HK-2 (cell line): ENCODE measurements around the gene GALNT18.

ENCODE experiments used
- DNase-seq: peaks from one replicate; pipeline ENCODE4 v3.0.0-alpha.2; 2018; ENCODE audit not compliant: unreplicated experiment

Gene GALNT18

DNA sequence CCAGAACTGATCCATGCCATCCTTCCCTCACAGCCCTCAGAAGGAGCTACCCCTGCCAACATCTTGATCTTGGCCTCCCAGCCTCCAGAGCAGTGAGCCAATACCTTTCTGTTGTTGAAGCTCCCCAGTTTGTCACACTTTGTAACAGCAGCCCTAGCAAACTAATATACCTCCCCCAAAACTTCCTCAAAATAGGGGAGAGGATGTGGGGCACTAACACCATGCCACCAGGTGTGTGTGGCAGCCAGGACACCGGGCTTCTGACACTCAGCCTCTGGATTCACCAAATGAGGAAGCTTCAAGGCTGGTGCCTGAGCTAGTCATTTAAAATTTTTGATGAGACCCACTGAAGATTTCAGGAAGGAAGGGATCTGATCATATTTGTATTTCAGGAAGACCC lies 353.7 kb downstream of the GALNT18 start:
- DNase-seq, result no peak

DNA sequence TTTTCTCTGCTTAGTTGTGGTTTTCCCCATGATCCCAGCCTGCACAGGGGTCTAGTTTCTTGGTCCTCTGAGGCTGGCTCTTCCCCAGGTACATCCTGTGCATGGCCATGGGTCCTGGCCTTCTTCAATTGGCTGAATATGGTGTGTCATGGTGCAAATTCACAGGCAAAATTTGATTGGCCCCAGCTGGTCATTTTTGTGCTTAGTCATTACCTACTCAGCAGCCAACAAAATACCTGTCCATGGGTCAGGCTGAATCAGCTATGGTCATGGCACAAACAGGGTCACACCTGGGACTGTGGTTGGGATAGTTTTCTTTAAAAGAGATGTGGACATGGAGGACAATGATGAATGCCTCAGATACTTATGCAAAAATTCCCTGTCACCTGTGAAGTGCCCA lies 354.5 kb downstream of the GALNT18 start:
- DNase-seq, result no peak

DNA sequence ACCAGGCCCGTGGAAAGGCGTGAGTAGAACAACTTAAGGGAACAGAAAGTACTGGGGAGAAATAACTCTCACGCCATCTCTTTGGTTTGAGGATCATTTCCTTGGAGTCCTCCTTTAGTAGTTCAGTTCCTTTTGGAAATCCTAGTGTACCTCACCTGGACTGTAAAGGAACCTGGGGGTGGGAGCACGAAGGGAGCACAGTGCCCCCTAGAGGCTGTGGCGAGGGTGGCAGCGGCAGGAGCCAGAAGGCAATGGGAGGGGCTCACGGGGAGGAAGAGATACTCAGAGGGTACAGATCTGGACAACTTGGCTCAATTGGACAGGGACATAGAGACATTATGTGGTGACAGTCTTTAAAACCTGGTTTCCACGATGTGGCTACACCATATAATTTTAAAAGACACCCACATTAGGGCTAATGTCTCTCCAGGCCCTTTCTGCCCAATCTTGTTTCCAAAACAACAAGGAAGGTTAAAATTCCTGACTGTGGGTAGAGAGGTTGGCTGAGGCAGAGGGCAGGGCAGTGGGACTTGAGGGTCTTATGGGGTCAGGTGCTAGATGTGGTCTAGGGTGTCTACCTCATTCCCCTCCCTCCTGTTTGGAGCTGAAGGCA lies 355.7 kb downstream of the GALNT18 start:
- peak; percentile 24 for DNase-seq

DNA sequence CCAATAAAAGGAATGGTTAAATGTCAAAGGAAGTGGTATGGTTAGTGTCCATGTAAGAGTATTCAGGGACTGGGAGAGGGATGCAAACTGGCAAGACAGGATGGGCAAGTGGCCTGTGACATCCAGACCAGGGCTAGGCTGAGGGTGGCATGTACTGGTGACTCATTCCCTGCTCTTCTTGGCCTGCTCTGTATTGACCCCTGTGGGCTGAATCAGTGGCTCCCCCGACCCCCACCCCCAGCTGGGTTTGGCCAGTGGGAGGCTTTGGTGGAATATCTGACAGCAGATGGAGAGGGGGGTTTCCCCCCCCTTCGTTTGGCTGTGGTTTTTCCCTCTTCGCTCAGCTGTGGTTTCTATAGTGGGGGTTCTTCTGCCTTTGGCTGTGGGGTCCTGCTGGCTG lies 356.5 kb downstream of the GALNT18 start:
- DNase-seq, result no peak

DNA sequence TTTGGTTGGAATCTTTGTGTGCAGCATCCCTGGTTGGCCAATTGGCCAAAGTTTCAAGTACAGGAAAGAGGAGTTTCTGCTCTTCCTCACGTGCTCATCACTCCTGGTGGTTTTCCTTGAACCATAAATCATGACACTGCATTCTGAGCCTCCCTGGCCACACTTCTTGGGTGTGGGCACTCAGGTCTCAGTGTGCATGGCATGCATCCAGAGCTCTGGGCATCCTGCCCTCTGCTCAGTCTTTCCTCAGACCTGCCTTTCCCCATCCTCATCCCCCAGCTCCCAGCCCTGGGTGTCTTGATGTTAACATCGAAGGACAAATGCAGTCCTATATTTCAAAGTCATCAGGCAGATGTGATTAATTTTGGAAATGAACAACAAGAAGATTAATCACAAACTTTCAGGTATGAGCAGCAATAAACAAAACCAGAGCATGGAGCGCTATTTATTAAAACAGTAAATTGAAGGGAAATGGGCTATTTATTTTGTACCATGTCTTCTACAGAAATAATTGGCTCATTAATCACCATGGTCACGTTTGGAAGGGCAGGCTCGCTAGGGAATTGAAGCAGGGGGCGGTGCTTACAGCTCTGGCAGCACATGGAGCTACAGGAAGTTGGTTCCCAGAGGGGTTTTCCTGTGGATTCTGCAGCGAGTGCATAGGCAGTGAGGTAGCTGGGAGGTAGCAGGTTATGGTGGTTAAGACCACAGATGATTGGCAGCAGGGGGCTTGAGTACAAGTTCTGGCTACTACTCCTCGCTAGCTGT lies 358.4 kb downstream of the GALNT18 start:
- DNase-seq, result no peak

DNA sequence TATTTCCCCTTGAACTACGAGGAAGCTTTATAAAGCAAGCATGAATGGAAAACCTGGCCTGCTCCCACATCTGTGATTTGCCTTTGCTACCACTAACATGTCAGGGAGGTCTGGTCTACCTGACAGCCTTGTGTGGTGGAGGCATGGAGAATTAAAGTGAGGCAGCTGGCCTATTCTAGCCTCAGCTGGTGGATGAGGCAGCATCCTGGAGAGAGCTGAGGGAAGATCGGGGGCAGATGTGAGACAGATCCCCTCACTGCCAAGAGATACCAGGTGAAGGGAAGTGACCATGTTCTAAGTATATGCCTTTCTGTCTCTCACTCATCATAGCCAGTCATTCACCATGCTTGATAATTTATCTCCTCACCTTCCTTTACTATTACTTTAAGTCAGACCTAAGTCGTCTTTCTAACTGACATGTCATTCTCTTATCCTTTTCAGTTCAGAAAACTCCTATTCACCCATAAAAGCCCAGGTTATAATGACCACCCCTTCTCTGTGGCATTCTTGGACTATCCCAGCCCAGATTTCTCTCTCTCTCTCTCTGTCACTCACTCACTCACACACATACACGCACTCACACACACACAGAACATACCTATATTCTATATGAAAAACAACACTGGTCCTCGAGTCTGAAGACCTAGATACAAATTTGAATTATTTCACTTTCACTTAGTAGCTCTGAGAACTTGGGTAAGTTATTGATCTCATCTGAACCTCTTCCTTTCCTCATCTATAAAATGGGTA lies 359.5 kb downstream of the GALNT18 start:
- DNase-seq, result no peak

DNA sequence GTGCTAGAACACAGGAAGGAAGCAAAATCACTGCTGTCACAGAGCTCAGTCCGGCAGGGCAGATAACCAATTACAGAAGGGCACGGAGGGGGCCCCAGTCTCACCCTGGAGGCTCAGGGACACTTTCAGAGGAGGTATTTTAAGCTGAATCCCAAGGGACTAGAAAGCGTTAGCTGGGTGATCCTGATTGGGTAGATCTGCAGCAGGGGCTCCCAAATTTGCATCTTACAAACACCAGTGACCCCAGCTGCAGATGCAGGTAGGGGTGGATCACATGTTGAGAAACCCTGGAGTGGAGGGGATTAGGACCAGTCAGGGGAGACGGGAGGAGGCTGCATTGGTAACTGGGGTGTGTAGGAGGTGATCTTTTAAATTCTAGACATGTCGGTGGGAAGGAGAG lies 360.2 kb downstream of the GALNT18 start:
- no peak for DNase-seq

DNA sequence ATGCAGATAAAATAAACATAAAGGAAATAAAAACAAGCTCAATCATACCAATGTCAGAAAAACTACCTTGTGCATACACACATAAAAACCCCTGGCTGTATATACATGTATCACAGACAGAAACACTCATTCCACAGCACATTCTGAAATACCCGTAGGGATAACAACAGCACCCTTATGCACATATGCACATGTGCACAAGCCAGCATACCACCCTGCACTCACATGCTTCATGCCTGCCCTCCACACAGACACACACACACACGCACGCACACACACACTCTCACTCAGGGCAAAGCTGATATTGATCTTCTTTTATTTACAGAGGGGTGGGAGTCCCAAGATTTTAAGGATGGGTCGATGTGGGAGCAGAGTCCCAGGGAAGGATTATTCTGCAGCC lies 360.9 kb downstream of the GALNT18 start:
- no peak for DNase-seq

DNA sequence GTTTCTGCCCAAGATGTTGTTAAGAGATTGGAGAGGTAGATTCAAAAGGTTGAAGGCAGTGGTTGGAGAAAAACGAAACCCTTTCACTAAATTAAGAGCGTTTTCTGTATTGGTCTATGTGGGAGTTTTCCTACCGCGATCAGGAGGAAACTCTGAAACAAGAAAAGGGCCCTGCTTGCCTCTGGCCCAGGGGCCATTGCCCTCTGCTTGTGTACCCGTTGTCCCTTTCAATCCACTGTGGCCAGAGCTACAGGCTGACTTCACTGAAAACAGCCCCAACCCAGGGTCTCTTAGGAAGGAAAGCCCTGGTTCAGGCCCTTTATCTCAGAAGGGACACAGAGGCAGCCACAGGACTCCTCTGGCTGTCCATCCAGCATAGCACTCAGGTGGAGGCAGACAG lies 367.8 kb downstream of the GALNT18 start:
- no peak for DNase-seq

DNA sequence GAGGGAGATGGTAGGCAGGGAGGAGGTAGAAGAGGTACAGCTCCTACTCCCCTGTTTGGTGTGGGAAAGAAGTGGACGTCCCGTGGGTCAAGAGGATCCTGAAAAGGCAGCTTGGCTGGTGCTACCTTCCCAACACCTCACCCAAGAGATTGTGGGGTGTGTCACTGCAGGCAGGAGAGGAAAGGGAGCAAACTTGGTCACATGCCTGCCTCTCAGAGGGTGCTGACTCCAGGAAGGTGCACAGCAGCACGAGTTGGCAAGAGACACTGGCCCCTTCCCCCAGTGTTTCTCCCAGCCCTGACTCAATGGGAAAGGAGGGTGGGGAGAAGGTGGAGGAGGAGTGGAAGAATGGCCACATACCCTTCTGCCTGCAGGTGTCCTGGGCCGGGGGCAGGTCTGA lies 368.3 kb downstream of the GALNT18 start:
- DNase-seq, result no peak

DNA sequence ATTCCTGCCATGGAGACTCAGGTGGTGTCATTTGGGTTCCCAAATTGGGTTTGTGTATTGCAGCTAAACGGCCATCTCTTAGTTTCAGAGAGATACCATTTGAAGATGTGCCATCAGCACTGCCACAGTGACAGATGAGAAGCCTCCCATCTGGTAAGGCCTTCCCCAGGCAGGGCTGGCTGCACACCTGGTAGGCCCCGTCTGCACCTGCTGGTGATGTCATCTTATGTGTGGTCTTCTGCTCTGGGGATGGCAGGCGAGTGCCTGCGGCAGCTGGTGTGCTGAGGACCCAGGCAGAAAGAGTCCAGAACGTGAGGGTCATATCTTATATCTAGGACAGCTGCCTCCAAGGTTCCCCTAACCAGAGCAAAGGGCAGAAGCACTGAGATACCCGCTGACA lies 369.4 kb downstream of the GALNT18 start:
- DNase-seq, result no peak

DNA sequence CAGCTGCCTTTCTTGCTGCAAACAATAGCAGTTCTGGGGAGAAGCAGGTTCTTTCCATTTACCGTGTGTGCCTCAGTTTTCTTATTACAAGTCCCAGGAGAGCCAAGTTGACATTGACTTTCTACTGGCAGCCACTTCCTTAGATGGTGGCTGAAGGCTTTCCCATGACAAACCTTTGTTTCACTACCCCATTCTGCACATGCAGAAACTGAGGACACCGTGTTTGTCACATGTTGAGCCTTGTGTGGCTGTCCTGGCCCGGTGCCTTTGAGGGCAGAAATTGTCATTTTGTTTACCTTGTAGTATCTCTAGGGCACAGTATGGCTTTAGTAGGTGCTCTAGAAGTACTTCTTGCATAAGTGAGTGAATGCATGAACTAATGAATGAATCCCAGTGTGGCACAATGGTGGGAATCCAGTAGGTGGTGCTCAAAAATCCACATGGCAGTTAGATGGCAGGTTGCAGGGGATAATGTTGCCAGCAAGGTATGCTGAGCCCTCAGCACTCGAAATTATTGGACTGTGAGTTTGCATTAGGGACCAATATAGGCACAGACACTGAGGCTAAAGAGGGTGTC lies 370.3 kb downstream of the GALNT18 start:
- DNase-seq, result no peak

DNA sequence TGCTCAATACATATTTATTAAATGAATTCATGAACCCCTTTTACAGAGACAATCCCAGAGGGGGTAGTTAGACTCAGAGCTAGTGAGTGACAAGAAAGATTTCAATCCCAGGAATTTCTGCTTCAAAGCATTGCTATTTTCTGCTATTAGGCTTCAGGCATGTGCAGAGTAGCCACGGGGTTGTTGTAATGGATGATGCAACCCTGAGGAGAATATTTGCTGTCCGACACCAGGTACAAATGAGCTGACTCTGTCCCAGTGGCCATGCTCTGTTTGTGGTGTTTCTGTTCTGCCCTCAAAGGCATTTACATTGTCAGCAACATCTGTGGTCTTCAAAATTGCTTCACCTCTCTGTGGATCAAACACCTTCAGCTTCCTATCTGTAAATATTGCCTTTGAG lies 371.3 kb downstream of the GALNT18 start:
- no peak for DNase-seq

DNA sequence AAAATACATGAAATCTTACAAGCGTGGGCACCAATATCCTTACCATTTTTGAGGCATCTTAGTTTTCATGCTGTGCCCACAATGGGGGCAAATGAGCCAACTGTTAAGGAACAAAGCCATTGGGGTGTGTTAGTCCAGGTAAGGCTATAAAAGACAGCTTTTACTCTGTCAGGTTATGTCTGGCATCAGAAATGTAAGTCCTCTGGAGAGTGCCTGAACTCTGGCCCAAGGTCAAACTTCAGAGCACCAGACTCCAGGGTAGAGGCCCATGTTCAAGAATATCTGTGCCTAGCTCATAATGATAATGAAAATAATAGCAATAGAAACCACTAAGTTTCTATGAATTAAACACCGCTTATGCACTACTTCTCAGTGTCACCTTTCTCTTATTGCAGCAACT lies 374.2 kb downstream of the GALNT18 start:
- DNase-seq, result no peak

DNA sequence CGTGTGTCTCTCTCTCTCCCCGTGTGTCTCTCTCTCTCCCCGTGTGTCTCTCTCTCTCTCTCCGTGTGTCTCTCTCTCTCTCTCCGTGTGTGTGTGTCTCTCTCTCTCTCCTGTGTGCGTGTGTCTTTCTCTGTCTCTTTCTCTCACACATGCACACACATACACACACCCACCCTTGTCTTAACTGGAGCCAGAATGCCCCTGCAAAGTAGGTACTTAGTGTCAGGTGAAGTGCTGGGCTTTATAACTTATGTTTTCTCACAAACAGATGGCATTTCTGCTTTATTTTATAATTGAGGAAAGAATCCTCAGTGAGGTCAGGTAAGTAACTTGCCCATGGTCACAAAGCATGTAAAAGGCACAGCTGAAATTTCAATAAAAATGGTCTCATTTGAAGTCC lies 374.7 kb downstream of the GALNT18 start:
- DNase-seq, result no peak

DNA sequence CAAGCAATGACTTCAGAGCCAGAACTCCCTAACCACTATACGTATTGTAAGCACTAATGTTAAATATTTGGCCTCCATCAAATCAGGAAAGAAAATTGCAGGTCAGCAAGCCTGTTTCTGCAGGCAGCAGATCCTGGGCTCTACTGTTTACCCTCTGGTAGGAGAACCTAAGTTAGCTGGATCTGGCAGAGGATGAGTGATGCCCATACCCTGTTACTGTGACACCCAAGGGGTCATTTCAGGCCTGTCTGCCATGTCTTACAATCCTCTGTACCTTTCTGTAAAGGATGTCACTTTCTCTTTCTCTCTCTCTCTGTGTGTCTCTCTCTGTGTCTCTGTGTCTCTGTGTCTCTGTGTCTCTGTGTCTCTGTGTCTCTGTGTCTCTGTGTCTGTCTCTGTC lies 375.6 kb downstream of the GALNT18 start:
- DNase-seq, result no peak

DNA sequence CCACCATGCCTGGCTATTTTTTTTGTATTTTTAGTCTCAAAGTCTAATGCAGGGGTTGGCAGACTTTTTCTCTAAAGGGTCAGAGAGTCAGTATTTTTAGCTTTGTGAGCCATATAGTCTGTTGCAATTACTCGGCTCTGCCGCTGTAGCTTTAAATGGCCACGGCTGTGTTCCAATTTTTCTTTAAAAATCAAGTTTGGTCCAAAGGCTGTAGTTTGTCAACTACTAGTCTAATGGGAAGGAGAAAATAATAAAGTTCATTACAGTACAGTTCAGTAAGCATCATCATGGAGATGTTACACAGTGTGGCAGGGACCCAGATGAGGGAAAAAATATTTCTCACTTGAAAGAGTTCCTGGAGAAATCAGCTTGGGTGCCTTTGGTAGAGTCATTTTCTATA lies 376.4 kb downstream of the GALNT18 start:
- DNase-seq, result no peak

DNA sequence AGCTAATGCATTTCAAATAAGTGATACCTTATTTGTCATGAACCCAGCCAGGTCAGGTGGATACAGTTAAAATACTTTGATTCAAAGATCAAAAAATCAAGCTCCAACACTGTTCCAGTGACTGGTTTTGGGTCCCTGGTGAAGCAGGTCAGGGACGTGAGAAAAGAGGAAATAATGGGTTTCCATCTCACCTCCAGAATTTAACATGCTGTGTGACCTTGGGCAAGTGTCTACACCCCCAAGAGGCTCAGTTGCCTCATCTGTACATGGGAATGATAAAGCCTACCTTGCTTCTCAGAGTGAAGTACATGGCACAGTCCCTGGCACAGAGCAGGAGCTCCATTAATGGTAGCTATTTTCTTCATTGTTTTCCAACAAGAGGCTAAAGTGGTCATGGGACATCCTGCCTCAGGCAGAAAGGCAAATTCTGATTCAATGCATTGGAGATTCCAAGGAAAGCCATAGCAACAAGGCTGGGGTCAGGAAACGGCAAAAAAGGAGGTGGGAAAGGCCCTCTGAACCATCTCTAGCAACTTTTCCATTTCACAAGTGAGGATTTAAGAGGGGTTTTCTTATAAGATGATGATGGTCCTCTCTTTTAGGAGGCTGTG lies 377.2 kb downstream of the GALNT18 start:
- DNase-seq, result no peak

DNA sequence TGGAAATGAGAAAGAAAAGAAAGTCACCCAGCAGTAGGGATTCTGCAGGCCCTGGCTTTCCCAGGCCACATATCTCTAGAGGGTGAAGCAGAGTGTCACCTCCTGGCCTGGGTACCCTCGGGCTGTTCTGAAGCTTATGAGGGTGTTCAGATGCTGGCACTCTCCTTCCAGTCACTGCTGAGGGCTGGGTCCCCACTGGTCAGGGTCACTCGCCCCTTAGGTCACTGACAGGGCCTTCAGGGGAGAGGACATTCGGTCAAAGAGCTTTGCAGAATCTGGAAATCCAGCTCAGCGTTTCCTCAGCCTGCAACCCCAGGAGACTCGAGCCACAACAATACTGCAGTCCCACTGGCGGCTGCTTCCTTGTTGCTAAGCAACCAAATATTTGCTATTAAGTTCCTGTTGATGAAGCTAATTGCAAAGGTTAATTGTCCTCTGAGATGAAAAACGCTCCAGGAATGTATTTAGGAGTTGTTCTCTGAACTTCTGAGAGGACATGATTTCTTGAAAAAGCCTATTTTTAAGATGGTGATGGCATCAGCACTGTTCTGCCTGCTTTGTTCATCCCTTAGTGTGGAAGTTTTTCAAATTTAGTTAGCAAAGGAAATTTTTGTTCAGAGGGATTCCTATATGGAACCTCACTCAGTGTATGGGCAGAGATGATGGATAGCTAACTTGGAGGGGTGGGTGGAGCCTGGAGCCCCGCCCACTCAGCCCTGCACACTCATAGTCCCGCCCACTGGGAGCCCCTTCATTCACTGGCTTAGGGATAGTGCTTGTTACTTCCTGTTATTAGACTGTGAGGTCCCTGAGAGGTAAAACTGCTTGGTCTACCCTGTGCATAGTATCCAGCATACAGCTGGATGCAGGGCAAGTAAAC lies 378.0 kb downstream of the GALNT18 start:
- DNase-seq, result no peak

DNA sequence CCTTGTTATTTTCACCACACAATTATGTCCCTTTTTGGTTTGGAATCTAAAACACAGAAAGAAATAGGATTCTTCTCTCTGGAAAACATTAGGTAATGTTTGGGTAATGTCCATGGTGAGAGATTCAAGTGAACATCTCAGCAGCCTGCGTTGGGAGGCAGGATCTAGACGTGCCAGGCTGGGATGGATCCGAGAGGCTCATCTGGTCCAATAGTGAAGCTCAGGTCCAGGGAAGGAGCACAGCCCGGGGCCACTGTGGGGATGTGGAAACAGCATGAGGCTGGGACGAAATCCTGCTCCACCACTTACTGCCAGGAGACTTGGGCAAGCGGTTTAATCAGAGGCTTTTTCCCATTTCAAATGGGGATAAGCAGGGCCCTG lies 378.6 kb downstream of the GALNT18 start:
- DNase-seq, result no peak

DNA sequence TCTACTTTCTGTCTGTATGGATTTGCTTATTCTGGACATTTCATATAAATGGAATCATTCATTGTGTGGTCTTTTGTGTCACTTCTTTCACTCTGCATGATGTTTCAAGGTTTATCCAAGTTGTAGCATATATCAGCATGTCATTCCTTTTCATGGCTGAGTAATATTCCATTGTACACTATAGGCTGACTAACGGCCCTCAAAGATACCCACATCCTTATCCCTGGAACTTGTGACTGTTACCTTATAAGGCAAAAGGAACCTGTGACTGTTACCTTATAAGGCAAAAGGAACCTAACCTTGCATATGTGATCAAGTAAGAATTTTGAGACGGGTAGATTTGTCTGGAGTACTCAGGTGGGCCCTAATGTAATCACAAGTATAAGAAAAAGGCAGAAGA lies 380.5 kb downstream of the GALNT18 start:
- no peak for DNase-seq
